HEK293 (cell line): ENCODE data around the gene KIF21B.

Experiments used
- CTCF ChIA-PET: fragments of 350-600 bp; formaldehyde crosslinking; extraction: SDS; loops from one replicate; lab custom pipeline; 2021; ENCODE audit warnings: antibody characterized with exemption; lab: Yijun Ruan, JAX
- POLR2A ChIA-PET: fragments of 300-600 bp; formaldehyde crosslinking; extraction: SDS; loops from one replicate; lab custom pipeline; 2020; ENCODE audit warnings: antibody characterized with exemption, inconsistent platforms; lab: Yijun Ruan, JAX
- H3K27ac ChIP-seq: fragments of 200-500 bp; sonication (Bioruptor generic); 2 replicates; pipeline ENCODE4 v1.5.1; 2014; ENCODE audit warnings: low read depth, low read length, control low read depth, inconsistent platforms; ENCODE audit errors: extremely low read depth
- H3K36me3 ChIP-seq, 2 experiments: fragments of 200-500 bp in 1 of 2; sonication (Bioruptor generic) in 1 of 2; 1 replicate in 1 of 2; 2 replicates in 1 of 2; pipeline ENCODE4 v1.5.1; 2014 to 2017; ENCODE audit warnings: inconsistent platforms in 2 of 2, low read length in 2 of 2; ENCODE audit not compliant: control insufficient read depth in 2 of 2, insufficient read depth in 1 of 2
- H3K4me1 ChIP-seq: fragments of 200-500 bp; sonication (Bioruptor generic); 2 replicates; pipeline ENCODE4 v1.5.1; 2014; ENCODE audit warnings: mild to moderate bottlenecking, low read length, inconsistent platforms; ENCODE audit not compliant: control insufficient read depth, insufficient read depth
- H3K4me3 ChIP-seq: 2 replicates; pipeline ENCODE4 v1.5.1; 2011; ENCODE audit warnings: low read depth, mild to moderate bottlenecking, control low read depth, low read length, moderate library complexity
- H3K9me3 ChIP-seq: fragments of 200-500 bp; sonication (Bioruptor generic); 2 replicates; pipeline ENCODE4 v1.5.1; 2014; ENCODE audit warnings: low read depth, low read length, inconsistent platforms; ENCODE audit not compliant: control insufficient read depth, insufficient read depth
- BCL11B ChIP-seq: fragments of 450-650 bp; formaldehyde crosslinking; IDR thresholded peaks from 2 replicates; pipeline ENCODE4 v1.5.1; 2016; ENCODE audit warnings: low read depth, missing biosample characterization, missing genetic modification characterization
- BCL6B ChIP-seq: fragments of 450-650 bp; formaldehyde crosslinking; IDR thresholded peaks from 2 replicates; pipeline ENCODE4 v1.5.1; 2017; ENCODE audit warnings: missing biosample characterization, missing genetic modification characterization
- INSM2 ChIP-seq: fragments of 450-650 bp; formaldehyde crosslinking; IDR thresholded peaks from 2 replicates; pipeline ENCODE4 v1.5.1; 2016; ENCODE audit warnings: missing biosample characterization, missing genetic modification characterization
- TCF7L2 ChIP-seq: IDR thresholded peaks from 2 replicates; pipeline ENCODE4 v1.6.1; 2011; ENCODE audit warnings: low read depth, mild to moderate bottlenecking, inconsistent platforms, low read length, moderate library complexity, borderline replicate concordance
- ZBTB49 ChIP-seq: fragments of 450-650 bp; formaldehyde crosslinking; IDR thresholded peaks from 2 replicates; pipeline ENCODE4 v1.5.1; 2016; ENCODE audit warnings: missing biosample characterization, missing genetic modification characterization, low read depth
- ZBTB6 ChIP-seq: fragments of 450-650 bp; formaldehyde crosslinking; IDR thresholded peaks from 2 replicates; pipeline ENCODE4 v1.5.1; 2017; ENCODE audit warnings: missing biosample characterization, missing genetic modification characterization
- ZBTB7A ChIP-seq: fragments of 450-650 bp; formaldehyde crosslinking; IDR thresholded peaks from 2 replicates; pipeline ENCODE4 v1.5.1; 2016; ENCODE audit warnings: low read depth, missing biosample characterization, missing genetic modification characterization
- ZFP37 ChIP-seq: fragments of 450-650 bp; formaldehyde crosslinking; IDR thresholded peaks from 2 replicates; pipeline ENCODE4 v1.5.1; 2016; ENCODE audit warnings: missing biosample characterization, missing genetic modification characterization
- ZNF10 ChIP-seq: fragments of 450-650 bp; formaldehyde crosslinking; IDR thresholded peaks from 2 replicates; pipeline ENCODE4 v1.5.1; 2017; ENCODE audit warnings: missing biosample characterization, missing genetic modification characterization
- ZNF324 ChIP-seq: fragments of 450-650 bp; formaldehyde crosslinking; IDR thresholded peaks from 2 replicates; pipeline ENCODE4 v1.5.1; 2016; ENCODE audit warnings: missing biosample characterization, missing genetic modification characterization
- ZNF350 ChIP-seq: fragments of 450-650 bp; formaldehyde crosslinking; IDR thresholded peaks from 2 replicates; pipeline ENCODE4 v1.5.0; 2017; ENCODE audit warnings: missing biosample characterization, mild to moderate bottlenecking, missing genetic modification characterization
- ZNF354C ChIP-seq: fragments of 450-650 bp; formaldehyde crosslinking; IDR thresholded peaks from 2 replicates; pipeline ENCODE4 v1.5.1; 2016; ENCODE audit warnings: missing biosample characterization, missing genetic modification characterization, low read depth, borderline replicate concordance
- ZNF426 ChIP-seq: fragments of 450-650 bp; formaldehyde crosslinking; IDR thresholded peaks from 2 replicates; pipeline ENCODE4 v1.5.1; 2017; ENCODE audit warnings: missing biosample characterization, missing genetic modification characterization, mild to moderate bottlenecking, inconsistent platforms, moderate library complexity
- ZNF433 ChIP-seq: fragments of 450-650 bp; formaldehyde crosslinking; IDR thresholded peaks from 2 replicates; pipeline ENCODE4 v1.5.1; 2016; ENCODE audit warnings: missing biosample characterization, missing genetic modification characterization, low read depth
- ZNF560 ChIP-seq: fragments of 450-650 bp; formaldehyde crosslinking; IDR thresholded peaks from 2 replicates; pipeline ENCODE4 v1.5.1; 2017; ENCODE audit warnings: missing biosample characterization, missing genetic modification characterization, borderline replicate concordance
- ZNF585B ChIP-seq: fragments of 450-650 bp; formaldehyde crosslinking; IDR thresholded peaks from 2 replicates; pipeline ENCODE4 v1.5.1; 2016; ENCODE audit warnings: missing biosample characterization, missing genetic modification characterization
- ZNF596 ChIP-seq: fragments of 450-650 bp; IDR thresholded peaks from 2 replicates; pipeline ENCODE4 v1.5.0; 2018; ENCODE audit warnings: missing biosample characterization, mild to moderate bottlenecking, missing genetic modification characterization, moderate library complexity
- ZNF600 ChIP-seq: fragments of 450-650 bp; formaldehyde crosslinking; IDR thresholded peaks from 2 replicates; pipeline ENCODE4 v1.5.1; 2016; ENCODE audit warnings: missing biosample characterization, missing genetic modification characterization
- ZNF629 ChIP-seq: fragments of 450-650 bp; formaldehyde crosslinking; IDR thresholded peaks from 2 replicates; pipeline ENCODE4 v1.5.1; 2017; ENCODE audit warnings: missing biosample characterization, missing genetic modification characterization
- ZNF692 ChIP-seq: fragments of 450-650 bp; formaldehyde crosslinking; IDR thresholded peaks from 2 replicates; pipeline ENCODE4 v1.5.1; 2016; ENCODE audit warnings: missing biosample characterization, missing genetic modification characterization
- ZNF76 ChIP-seq: fragments of 450-650 bp; formaldehyde crosslinking; IDR thresholded peaks from 2 replicates; pipeline ENCODE4; 2016; ENCODE audit warnings: low read depth, missing biosample characterization, missing genetic modification characterization, borderline replicate concordance
- ZNF837 ChIP-seq: fragments of 450-650 bp; formaldehyde crosslinking; IDR thresholded peaks from 2 replicates; pipeline ENCODE4 v1.5.1; 2016; ENCODE audit warnings: missing biosample characterization, missing genetic modification characterization

KIF21B gene

GRCh38 chr1:201053155-201053860 is 29.8 kb upstream of the KIF21B start:
- no peak overlapping the region for H3K4me3 ChIP-seq
- no peak overlapping the region for H3K27ac ChIP-seq
- ChIA-PET CTCF (interaction anchor here (0.6 to 1.4 kb wide), 2 partner anchors 74 to 1165 kb away, joined by 3 to 6 read pairs; no protein-coding TSS in a partner anchor), POLR2A (no interaction called here)
- H3K36me3 ChIP-seq, result no peaks in the 10 kb centered on the region
- TF ChIP-seq ZNF629 (tag by site-specific recombination) (no peak), ZNF692 (0 out of 2 replicates have a peak, but pooled peaks have one; percentile 26), ZNF433 (tag by site-specific recombination) (no peak), TCF7L2 (no peak), ZNF76 (tag by site-specific recombination) (no peak), ZNF837 (tag by site-specific recombination) (no peak)
- H3K9me3 ChIP-seq, result no peaks in the 10 kb centered on the region
- peaks cover 4% of the 10 kb centered on the region for H3K4me1 ChIP-seq

GRCh38 chr1:201051399-201051798 is 27.9 kb upstream of the KIF21B start:
- no peaks in the 10 kb centered on the region for H3K36me3 ChIP-seq
- TF ChIP-seq ZNF585B, result no peak
- TF ChIP-seq ZBTB6, result no peak
- no peak for TF ChIP-seq ZNF600 (tag by site-specific recombination)
- TF ChIP-seq ZNF426, result no peak
- no peak for TF ChIP-seq ZBTB49 (tag by site-specific recombination)
- TF ChIP-seq ZNF560 (tag by site-specific recombination), result no peak
- no peak for TF ChIP-seq ZFP37 (tag by site-specific recombination)
- TF ChIP-seq ZNF350 (tag by site-specific recombination), result no peak
- TF ChIP-seq ZNF10 (tag by site-specific recombination), result no peak
- no peak for TF ChIP-seq INSM2 (tag by site-specific recombination)
- no peak for TF ChIP-seq BCL6B
- no peak for TF ChIP-seq ZNF354C (tag by site-specific recombination)
- TF ChIP-seq ZBTB7A (tag by site-specific recombination), result no peak
- no peak for TF ChIP-seq ZNF324 (tag by site-specific recombination)
- no peak for TF ChIP-seq BCL11B (tag by site-specific recombination)
- TF ChIP-seq ZNF596 (tag by site-specific recombination), result no peak
- peaks cover 4% of the 10 kb centered on the region for H3K4me1 ChIP-seq
- POLR2A ChIA-PET, result no interaction called here
- CTCF ChIA-PET, result interaction anchor here (0.7 kb wide), 1 partner anchor 79 kb away, joined by 3 read pairs; no protein-coding TSS in a partner anchor
- H3K4me3 ChIP-seq, result no peak overlapping the region
- H3K27ac ChIP-seq, result no peak overlapping the region
- H3K9me3 ChIP-seq, result no peaks in the 10 kb centered on the region
